HAP-1 (cell line): ENCODE measurements around the gene PUSL1.
A peak's percentile ranks its signal among the peaks of the same experiment; 100 is the strongest.

Experiments used
- DNase-seq, 2 experiments: peaks; one replicate each; pipeline ENCODE4 v3.0.0-alpha.2; 2016 to 2020; ENCODE audit warnings: low spot score in 2 of 2
- H3K27me3 ChIP-seq: fragments of 250-450 bp; sonication (Bioruptor Pico); 2 replicates; pipeline ENCODE4 v1.5.1; 2020; ENCODE audit warnings: low read depth, mild to moderate bottlenecking, moderate library complexity
- H3K36me3 ChIP-seq: fragments of 250-450 bp; sonication (Bioruptor Pico); replicated peaks from 2 replicates; pipeline ENCODE4 v1.5.1; 2020; ENCODE audit warnings: mild to moderate bottlenecking
- H3K4me1 ChIP-seq: fragments of 250-450 bp; sonication (Bioruptor Pico); 2 replicates; pipeline ENCODE4 v1.5.1; 2020; ENCODE audit warnings: mild to moderate bottlenecking
- H3K4me3 ChIP-seq: fragments of 250-450 bp; sonication (Bioruptor Pico); 2 replicates; pipeline ENCODE4 v1.5.1; 2020; ENCODE audit warnings: mild to moderate bottlenecking, moderate library complexity
- H3K9me3 ChIP-seq: fragments of 250-450 bp; sonication (Bioruptor Pico); 2 replicates; pipeline ENCODE4 v1.5.1; 2020; ENCODE audit warnings: mild to moderate bottlenecking, moderate library complexity
- in situ Hi-C: fragments of 300-500 bp; cut with MboI; formaldehyde crosslinking; loops from 3 replicates; pipeline ENCODE4 v1.14.3; 2020; ENCODE audit warnings: low sequenced_read_pairs, inconsistent platforms, mixed read lengths

The PUSL1 gene

DNA sequence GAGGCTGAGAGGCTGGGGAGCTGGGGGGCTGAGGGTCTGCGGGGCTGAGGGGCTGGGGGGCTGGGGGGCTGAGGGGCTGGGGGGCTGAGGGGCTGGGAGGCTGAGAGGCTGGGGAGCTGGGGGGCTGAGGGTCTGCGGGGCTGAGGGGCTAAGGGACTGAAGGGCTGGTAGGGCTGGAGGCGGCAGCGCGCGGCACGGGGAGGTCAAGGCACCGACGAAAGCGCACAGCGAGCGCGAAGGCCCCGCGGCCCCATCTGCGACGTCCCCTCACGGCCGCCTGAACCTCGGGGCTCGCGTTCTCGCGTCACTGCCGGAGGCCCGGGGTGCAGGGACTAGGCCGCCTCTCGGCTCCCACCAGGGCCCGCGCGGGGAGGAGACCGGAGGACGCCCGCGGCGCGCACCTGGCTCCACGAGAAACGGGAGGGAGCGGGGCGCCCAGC is 15.7 kb downstream of the PUSL1 start:
- H3K36me3 ChIP-seq, result peaks cover 21% of the 10 kb centered on the region
- H3K4me3 ChIP-seq, result peak overlapping the region; percentile 92
- peaks cover 10% of the 10 kb centered on the region for H3K4me1 ChIP-seq
- in situ Hi-C loops, result no loop called here
- H3K27me3 ChIP-seq, result no peaks in the 10 kb centered on the region
- H3K9me3 ChIP-seq, result no peaks in the 10 kb centered on the region
- no peak for DNase-seq

DNA sequence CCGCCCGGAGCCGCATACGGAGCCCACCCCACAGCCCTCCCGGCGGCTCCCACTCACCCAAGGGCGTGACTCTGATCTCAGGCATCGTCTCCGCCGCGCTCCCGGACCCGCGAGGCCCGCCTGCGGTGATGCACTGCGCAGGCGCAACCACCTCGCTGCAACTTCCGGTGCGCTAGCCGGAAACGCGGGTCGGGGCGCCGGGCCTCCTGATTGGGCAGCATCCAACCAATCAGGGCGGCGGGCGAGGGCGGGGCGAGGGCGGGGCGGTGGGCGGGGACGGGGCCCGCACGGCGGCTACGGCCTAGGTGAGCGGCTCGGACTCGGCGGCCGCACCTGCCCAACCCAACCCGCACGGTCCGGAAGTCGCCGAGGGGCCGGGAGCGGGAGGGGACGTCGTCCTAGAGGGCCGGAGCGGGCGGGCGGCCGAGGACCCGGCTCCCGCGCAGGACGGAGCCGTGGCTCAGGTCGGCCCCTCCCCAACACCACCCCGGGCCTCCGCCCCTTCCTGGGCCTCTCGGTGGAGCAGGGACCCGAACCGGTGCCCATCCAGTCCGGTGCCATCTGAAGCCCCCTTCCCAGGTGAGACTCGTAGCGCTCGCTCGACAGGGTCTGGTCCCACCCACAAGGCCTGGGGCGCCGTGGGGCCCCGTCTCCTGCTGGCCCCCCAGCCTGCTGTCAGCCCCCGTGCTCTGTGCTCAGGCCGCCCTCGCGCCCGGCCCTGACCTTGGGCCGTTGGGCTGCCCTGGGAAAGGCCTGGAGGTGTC is 16.3 kb downstream of the PUSL1 start, which contains the start of the genes CPTP and INTS11:
TSS of gene CPTP (plus strand) at position 279 of the 764 bp plus-strand sequence. CDS start 2,109 bp downstream, outside the sequence.
TSS of gene INTS11 (minus strand) at position 137 of the 764 bp plus-strand sequence. CDS start at position 85, 52 bp downstream.
- Histone ChIP-seq H3K27me3 (no peaks in the 10 kb centered on the region), H3K4me3 (peak within 1 kb of the TSS; percentile 92), H3K4me1 (peaks cover 10% of the 10 kb centered on the region), H3K9me3 (no peaks in the 10 kb centered on the region), H3K36me3 (peaks cover 15% of the 10 kb centered on the region)
- in situ Hi-C loops, result no loop called here
- DNase-seq, result peak; percentile 85 to 97

DNA sequence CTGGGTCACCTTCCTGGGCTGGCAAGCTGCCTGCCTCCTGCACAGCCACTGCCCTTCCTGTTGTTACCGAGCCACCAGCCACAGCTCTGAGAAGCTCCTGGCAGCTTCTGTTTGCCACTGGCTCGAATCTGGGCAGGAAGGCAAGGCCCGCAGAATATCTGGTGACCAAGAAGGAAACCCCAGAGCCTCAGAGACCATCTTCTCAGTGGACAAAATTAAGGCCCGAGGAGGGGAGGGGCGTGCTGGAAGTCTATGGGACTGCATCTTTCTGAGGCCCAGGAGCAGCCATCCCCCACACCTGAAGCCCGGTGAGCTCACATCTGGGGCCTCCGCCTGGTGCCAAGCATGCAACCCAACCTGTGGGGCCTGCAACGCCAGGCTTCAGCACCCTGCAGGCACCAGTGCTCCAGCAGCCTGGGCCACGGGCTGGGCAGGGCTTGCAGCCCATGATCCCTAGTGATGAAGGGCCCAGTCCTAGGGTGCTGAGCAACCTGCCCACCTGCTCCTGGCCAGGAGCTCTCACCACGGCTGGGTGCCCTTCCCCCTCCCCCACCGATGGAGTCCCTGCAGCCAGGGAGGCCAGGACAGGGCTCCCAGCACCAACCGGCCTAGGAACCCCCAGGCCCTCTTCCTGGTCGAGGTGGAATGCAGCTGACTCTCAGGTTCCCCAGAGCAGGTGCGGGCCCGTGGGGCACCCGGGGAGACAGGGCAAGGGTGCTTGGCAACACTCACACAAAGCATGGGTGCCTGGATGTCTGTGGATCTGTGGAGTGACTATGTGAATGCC is 17.1 kb downstream of the PUSL1 start:
- H3K9me3 ChIP-seq, result no peaks in the 10 kb centered on the region
- H3K27me3 ChIP-seq, result no peaks in the 10 kb centered on the region
- peaks cover 10% of the 10 kb centered on the region for H3K4me1 ChIP-seq
- in situ Hi-C loops, result no loop called here
- DNase-seq, result no peak
- H3K36me3 ChIP-seq, result peaks cover 7% of the 10 kb centered on the region
- H3K4me3 ChIP-seq, result peak overlapping the region; percentile 92

DNA sequence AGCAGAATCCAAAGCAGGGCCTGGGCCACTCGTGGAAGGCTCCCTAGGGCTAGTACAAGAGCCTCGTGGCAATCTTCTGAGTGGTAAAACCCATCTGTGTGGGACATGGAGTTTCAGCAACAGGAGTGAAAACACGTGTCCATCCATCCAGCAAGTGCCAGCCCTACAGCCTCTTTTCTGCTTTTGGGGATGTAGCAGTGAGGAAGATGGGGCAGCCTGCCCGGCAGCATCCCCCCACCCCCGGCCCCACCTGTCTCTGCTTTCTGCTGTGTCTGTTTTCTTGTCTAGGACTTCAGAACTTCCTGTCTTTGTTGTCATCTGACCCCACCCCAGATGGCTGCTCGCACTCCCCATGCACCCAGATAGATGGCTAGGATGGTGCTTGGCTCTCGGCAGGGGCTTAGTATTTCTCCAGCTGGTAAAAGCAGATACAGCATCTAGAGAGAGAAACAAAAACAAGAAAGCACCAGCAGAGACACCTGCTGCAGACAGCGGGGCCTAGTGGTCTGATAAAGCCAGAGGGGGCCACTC is 17.7 kb downstream of the PUSL1 start:
- Histone ChIP-seq H3K4me1 (peaks cover 10% of the 10 kb centered on the region), H3K27me3 (no peaks in the 10 kb centered on the region), H3K4me3 (no peak overlapping the region), H3K9me3 (no peaks in the 10 kb centered on the region), H3K36me3 (peaks cover 3% of the 10 kb centered on the region; the same call in 1 of the 2 replicates)
- in situ Hi-C loops, result no loop called here
- no peak for DNase-seq

DNA sequence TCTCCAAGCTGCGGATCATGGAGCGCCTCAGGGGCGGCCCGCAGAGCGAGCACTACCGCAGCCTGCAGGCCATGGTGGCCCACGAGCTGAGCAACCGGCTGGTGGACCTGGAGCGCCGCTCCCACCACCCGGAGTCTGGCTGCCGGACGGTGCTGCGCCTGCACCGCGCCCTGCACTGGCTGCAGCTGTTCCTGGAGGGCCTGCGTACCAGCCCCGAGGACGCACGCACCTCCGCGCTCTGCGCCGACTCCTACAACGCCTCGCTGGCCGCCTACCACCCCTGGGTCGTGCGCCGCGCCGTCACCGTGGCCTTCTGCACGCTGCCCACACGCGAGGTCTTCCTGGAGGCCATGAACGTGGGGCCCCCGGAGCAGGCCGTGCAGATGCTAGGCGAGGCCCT is 18.9 kb downstream of the PUSL1 start:
- in situ Hi-C loops, result no loop called here
- Histone ChIP-seq H3K27me3 (no peaks in the 10 kb centered on the region), H3K9me3 (no peaks in the 10 kb centered on the region), H3K4me1 (peaks cover 10% of the 10 kb centered on the region), H3K4me3 (no peak overlapping the region), H3K36me3 (0 out of 2 replicates have a peak, but pooled peaks cover 3% of the 10 kb centered on the region)
- DNase-seq, result no peak

DNA sequence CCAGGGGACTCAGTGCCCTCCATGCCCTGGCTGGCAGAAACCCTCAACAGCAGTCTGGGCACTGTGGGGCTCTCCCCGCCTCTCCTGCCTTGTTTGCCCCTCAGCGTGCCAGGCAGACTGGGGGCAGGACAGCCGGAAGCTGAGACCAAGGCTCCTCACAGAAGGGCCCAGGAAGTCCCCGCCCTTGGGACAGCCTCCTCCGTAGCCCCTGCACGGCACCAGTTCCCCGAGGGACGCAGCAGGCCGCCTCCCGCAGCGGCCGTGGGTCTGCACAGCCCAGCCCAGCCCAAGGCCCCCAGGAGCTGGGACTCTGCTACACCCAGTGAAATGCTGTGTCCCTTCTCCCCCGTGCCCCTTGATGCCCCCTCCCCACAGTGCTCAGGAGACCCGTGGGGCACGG is 19.9 kb downstream of the PUSL1 start:
- Histone ChIP-seq H3K36me3 (0 out of 2 replicates have a peak, but pooled peaks cover 3% of the 10 kb centered on the region), H3K9me3 (no peaks in the 10 kb centered on the region), H3K27me3 (no peaks in the 10 kb centered on the region), H3K4me3 (no peak overlapping the region), H3K4me1 (peaks cover 7% of the 10 kb centered on the region)
- in situ Hi-C loops, result no loop called here
- DNase-seq, result no peak

DNA sequence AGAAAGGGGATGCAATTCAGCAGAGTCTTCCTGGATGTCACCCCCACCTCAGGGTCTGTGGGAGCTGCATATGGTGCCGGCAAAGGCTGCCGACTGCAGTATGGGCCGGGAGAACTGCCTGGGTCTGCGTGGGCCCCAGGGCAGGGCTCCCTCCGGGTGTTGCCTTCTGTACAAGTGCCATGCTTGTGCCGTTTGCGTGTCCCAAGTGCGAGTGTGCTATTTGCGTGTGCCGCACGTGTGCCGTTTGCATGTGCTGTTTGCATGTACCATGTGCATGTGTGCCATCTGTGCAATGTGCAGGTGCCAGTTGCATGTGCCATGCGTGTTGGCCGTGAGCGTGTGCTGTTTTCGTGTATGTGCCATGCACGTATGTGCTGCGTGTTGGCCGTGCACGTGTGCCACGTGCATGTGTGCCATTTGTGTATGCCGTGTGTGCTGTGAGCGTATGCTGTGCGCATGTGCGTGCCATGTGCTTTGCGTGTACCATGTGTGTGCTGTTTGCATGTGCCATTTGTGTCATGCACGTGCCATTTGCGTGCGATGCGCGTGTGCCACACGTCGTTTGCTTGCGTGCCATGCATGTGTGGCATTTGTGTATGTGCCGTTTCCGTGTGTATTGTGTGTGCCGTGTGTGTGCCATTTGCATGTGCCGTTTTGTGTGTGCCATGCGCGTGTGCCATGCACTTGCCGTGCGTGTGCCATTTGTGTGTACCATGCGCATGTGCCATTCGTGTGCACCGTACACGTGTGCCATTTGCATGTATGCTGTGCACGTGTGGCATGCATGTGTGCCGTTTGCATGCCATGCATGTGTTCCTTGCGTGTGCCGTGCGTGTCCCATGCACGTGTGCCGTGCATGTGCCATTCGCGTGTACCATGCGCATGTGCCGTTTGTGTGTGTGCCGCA is 21.2 kb downstream of the PUSL1 start:
- Histone ChIP-seq H3K9me3 (no peaks in the 10 kb centered on the region), H3K4me1 (peaks cover 4% of the 10 kb centered on the region; the same call in 1 of the 2 replicates), H3K27me3 (no peaks in the 10 kb centered on the region), H3K36me3 (no peaks in the 10 kb centered on the region), H3K4me3 (no peak overlapping the region)
- in situ Hi-C loops, result no loop called here
- no peak for DNase-seq

DNA sequence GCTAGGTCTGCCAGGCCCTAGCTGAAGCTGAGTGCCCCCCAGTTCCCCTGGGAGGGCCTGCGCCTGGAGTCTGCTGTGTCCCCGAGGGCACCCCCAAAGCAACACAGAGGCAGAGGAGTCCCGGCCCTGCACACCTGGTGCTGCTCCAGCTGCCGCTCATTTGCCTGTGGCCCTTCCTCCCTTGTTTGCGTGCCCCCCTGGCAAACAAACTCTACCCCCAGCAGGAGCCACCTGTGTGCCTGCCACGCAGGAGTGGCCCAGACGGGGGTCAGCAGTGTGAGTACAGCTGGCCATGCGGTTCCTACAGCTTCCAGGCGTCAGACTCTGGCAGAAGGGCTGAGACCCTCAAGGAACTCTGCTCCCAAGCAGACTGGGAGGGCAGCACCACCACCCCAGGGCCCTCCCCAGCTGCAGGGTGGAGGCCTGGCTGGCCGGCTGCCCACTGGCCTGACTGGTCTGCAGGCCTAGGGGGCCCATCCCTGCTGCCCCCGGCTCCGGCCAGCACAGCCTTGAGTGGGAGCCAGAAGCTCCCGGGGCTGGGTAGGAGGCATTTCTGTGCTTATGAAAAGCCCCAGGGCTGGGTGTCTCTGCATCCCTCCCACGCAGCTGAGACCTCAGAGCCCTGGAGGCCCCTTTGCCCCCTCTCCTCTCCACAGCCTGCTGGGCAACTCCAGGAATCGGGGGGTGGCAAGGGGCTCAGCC is 22.1 kb downstream of the PUSL1 start:
- in situ Hi-C loops, result no loop called here
- no peak for DNase-seq
- no peaks in the 10 kb centered on the region for H3K9me3 ChIP-seq
- H3K27me3 ChIP-seq, result no peaks in the 10 kb centered on the region
- peaks cover 2% of the 10 kb centered on the region; the same call in 1 of the 2 replicates for H3K4me1 ChIP-seq
- 0 out of 2 replicates have a peak, but pooled peaks cover 2% of the 10 kb centered on the region for H3K36me3 ChIP-seq
- no peak overlapping the region for H3K4me3 ChIP-seq

DNA sequence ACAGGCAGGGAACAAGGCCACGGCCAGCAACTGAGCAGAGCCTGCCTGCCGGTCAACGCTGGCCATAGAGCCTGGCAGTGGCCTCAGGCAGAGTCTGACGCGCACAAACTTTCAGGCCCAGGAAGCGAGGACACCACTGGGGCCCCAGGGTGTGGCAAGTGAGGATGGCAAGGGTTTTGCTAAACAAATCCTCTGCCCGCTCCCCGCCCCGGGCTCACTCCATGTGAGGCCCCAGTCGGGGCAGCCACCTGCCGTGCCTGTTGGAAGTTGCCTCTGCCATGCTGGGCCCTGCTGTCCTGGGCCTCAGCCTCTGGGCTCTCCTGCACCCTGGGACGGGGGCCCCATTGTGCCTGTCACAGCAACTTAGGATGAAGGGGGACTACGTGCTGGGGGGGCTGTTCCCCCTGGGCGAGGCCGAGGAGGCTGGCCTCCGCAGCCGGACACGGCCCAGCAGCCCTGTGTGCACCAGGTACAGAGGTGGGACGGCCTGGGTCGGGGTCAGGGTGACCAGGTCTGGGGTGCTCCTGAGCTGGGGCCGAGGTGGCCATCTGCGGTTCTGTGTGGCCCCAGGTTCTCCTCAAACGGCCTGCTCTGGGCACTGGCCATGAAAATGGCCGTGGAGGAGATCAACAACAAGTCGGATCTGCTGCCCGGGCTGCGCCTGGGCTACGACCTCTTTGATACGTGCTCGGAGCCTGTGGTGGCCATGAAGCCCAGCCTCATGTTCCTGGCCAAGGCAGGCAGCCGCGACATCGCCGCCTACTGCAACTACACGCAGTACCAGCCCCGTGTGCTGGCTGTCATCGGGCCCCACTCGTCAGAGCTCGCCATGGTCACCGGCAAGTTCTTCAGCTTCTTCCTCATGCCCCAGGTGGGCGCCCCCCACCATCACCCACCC is 22.9 kb downstream of the PUSL1 start, which contains the start of gene TAS1R3:
TSS of gene TAS1R3 (plus strand) at position 213 of the 898 bp plus-strand sequence. CDS start at position 279, 66 bp downstream.
- Histone ChIP-seq H3K4me1 (no peaks in the 10 kb centered on the region), H3K27me3 (no peaks in the 10 kb centered on the region), H3K4me3 (no peak within 1 kb of the TSS), H3K9me3 (no peaks in the 10 kb centered on the region), H3K36me3 (peaks cover 2% of the 10 kb centered on the region; the same call in 1 of the 2 replicates)
- in situ Hi-C loops, result no loop called here
- DNase-seq, result no peak

DNA sequence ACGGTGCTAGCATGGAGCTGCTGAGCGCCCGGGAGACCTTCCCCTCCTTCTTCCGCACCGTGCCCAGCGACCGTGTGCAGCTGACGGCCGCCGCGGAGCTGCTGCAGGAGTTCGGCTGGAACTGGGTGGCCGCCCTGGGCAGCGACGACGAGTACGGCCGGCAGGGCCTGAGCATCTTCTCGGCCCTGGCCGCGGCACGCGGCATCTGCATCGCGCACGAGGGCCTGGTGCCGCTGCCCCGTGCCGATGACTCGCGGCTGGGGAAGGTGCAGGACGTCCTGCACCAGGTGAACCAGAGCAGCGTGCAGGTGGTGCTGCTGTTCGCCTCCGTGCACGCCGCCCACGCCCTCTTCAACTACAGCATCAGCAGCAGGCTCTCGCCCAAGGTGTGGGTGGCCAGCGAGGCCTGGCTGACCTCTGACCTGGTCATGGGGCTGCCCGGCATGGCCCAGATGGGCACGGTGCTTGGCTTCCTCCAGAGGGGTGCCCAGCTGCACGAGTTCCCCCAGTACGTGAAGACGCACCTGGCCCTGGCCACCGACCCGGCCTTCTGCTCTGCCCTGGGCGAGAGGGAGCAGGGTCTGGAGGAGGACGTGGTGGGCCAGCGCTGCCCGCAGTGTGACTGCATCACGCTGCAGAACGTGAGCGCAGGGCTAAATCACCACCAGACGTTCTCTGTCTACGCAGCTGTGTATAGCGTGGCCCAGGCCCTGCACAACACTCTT is 23.8 kb downstream of the PUSL1 start:
- H3K9me3 ChIP-seq, result no peaks in the 10 kb centered on the region
- H3K36me3 ChIP-seq, result peaks cover 11% of the 10 kb centered on the region
- H3K4me3 ChIP-seq, result no peak overlapping the region
- H3K27me3 ChIP-seq, result no peaks in the 10 kb centered on the region
- in situ Hi-C loops, result no loop called here
- no peak for DNase-seq
- no peaks in the 10 kb centered on the region for H3K4me1 ChIP-seq

DNA sequence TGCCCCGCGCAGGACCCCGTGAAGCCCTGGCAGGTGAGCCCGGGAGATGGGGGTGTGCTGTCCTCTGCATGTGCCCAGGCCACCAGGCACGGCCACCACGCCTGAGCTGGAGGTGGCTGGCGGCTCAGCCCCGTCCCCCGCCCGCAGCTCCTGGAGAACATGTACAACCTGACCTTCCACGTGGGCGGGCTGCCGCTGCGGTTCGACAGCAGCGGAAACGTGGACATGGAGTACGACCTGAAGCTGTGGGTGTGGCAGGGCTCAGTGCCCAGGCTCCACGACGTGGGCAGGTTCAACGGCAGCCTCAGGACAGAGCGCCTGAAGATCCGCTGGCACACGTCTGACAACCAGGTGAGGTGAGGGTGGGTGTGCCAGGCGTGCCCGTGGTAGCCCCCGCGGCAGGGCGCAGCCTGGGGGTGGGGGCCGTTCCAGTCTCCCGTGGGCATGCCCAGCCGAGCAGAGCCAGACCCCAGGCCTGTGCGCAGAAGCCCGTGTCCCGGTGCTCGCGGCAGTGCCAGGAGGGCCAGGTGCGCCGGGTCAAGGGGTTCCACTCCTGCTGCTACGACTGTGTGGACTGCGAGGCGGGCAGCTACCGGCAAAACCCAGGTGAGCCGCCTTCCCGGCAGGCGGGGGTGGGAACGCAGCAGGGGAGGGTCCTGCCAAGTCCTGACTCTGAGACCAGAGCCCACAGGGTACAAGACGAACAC is 24.5 kb downstream of the PUSL1 start:
- peaks cover 14% of the 10 kb centered on the region for H3K36me3 ChIP-seq
- no peaks in the 10 kb centered on the region for H3K27me3 ChIP-seq
- H3K9me3 ChIP-seq, result no peaks in the 10 kb centered on the region
- DNase-seq, result no peak
- no peaks in the 10 kb centered on the region for H3K4me1 ChIP-seq
- in situ Hi-C loops, result no loop called here
- H3K4me3 ChIP-seq, result no peak overlapping the region
